Middle frontal gyrus (tissue), 1 donor: ENCODE data around the gene TMCC3.
A peak's percentile ranks its signal among the peaks of the same experiment; 100 is the strongest.
"Not testable (repeated sequence)": the region's sequence is repeated elsewhere in the genome, so short reads cannot be mapped to it uniquely, and the experiment has no call there.

Experiments
- DNase-seq: peaks from one replicate; pipeline ENCODE4 v3.0.0-alpha.2; 2015; ENCODE audit warnings: low spot score; ENCODE audit errors: extremely low spot score

TMCC3 gene

GRCh38 chr12:94636462-94637085, 13.8 kb downstream of the TMCC3 start:
- no peak for DNase-seq

DNA sequence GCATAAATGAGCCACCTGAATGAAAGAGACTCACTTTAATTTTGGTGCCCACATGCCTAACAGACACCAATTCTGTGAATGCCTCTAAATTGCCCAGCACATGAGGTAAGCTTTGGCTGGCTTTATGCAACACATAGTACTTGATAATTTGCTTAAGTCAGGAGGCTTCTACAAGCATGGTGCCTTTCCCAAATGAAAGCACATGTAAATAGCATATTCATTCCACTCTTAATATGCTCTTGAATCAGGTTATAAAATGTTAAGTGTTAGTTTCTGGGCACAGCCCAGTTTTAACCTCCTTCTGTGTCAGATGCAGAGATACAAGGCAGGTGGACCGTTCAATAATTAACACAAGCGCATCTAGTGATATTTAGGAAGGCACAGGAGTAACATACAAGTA, 15.6 kb downstream of the TMCC3 start:
- no peak for DNase-seq

- DNase-seq, result no peak
Measured at GRCh38 chr12:94633401-94633800, 17.0 kb downstream of the TMCC3 start.

GRCh38 chr12:94631058-94631457, 19.3 kb downstream of the TMCC3 start:
- DNase-seq, result no peak

DNA sequence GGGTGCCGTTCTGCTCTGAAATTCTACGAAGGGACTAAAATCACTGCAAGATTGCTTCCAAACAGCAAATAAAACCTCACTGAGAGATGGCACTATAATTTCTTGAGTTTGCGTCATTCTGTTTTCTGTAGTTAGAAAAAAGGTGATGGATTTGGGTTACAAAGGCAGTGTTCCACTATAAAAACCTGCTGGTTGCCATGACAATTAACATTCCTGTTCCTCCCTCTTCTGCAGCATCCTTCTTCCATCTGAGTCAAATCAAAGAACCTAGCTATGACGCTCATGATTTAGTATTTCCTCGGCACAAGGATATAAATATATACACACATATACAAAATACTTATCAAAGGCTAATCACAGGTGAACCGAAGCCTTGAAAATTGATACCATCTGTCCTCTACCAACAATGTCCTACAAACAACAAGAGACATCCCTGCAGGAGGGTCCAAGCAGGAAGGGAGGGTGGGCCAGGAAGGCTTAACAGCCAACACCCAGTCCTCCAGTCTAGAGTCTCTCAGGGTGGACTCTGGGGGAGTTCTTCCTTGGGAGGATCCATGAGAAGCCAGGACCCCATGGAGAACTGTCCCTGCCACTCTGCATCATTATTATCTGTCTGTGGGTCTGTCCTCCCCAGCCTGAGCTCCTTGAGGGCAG, 21.4 kb downstream of the TMCC3 start:
- DNase-seq, result no peak

GRCh38 chr12:94628369-94628768, 22.0 kb downstream of the TMCC3 start:
- no peak for DNase-seq

DNA sequence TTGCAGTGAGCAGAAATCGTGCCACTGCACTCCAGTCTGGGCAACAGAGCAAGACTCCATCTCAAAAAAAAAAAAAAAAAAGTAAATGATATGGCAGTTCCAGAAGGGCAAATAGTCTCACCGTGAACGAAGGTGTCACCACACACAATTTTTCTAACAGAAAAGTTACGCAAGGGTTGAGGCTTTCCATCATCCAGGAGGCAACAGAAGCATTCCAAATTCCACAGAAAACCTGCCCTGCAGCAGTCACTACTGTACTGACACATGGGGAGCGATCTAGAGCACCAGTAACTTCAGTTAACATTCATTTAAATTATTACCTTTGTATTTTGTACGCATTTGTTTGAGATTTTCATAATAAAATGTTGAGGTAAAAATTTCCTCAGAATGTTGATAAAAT, 24.8 kb downstream of the TMCC3 start:
- DNase-seq, result no peak

DNA sequence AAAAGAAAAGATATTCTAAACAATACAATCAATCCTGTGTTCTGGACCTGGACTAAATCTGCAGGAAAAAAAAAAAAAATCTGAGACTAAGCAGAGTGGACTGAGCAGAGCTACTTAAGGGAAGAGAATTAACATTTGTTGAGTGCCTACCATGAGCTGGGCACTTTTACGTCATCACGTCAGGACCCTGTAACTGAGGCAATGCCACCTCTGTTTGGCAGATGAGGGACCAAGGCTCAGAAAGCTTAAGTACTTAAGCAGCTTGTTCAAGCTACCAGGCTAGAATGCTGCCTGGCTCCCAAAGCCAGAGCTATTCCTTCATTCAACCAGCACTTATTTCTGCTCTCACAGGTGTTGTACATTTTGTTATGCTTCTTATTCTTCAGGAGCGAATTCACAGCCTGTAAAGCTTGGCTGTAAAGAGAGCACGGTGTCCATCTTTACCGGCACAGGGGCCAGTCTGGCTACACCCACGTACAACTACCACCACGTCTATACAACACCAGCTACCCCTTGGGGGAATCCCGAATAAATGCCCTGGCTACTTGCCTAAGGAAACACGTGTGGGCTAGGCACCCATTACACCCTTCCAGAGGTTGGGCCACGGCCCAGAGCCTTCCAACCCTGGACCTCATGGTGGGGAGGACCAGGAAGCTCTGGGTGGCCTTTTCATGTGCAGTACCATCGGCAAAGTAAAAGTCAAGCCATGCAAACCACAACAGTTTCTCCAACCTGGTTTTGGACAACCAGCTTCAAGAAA, 27.0 kb downstream of the TMCC3 start:
- no peak for DNase-seq

GRCh38 chr12:94622475-94622874, 27.9 kb downstream of the TMCC3 start:
- no peak for DNase-seq

- no peak for DNase-seq
Measured at GRCh38 chr12:94621662-94622359, 28.5 kb downstream of the TMCC3 start.

GRCh38 chr12:94620621-94621020, 29.7 kb downstream of the TMCC3 start:
- DNase-seq, result no peak

DNA sequence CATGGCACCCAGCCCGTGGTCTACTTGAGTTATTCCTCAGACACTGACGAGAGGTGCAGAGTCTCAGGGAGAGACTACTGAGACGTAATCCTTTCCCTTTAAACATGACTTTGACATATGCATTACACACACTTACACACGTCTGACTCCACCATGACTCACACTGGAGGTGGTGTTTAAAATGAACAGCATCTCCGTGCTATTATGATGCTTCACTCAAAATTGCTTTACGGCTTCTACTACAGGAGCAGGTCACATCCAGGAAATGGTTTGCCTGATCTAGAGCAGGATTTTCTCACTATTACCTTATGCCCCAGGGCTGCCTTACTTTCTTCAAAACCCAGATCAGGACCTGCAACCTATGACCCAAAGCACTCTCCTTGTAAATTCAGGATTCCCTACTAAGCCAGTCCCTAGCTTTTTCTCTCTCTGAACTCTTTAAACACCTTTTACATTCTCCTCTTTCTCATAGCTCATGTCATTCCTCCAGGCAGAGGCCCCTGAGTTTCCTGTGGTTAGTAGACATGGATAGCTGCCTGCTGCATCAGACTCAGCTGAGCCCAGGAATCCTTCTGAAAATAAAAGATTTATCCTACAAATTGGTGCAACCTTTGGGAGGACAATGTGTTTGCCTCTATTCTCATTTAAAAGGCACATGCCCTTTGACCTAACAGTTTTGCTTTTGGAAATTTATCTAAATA, 31.2 kb downstream of the TMCC3 start:
- no peak for DNase-seq

DNA sequence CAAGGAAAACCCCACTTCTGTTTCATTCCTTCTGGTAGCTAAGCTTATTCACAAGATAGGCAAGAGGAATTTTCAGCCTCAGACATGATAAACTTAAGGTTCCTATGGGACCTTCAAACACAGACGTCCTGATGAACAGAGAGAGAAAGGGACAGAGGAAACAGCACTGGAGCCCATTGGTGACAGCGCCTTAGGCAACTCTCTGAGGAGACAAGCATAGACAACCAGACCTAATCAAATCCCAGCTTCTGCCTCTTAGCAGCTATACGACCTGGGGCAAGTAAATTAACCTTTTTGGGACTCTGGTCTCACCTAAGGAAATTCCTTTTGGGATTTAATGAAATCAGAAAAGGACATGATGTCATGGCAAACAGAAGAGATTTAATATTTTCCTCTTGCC, 33.3 kb downstream of the TMCC3 start:
- DNase-seq, result no peak

- peak; percentile 61 for DNase-seq
Measured at GRCh38 chr12:94616203-94616729, 34.1 kb downstream of the TMCC3 start.

GRCh38 chr12:94615260-94616181, 34.8 kb downstream of the TMCC3 start:
- no peak for DNase-seq

- DNase-seq, result no peak
Measured at GRCh38 chr12:94614288-94614721, 36.1 kb downstream of the TMCC3 start.

DNA sequence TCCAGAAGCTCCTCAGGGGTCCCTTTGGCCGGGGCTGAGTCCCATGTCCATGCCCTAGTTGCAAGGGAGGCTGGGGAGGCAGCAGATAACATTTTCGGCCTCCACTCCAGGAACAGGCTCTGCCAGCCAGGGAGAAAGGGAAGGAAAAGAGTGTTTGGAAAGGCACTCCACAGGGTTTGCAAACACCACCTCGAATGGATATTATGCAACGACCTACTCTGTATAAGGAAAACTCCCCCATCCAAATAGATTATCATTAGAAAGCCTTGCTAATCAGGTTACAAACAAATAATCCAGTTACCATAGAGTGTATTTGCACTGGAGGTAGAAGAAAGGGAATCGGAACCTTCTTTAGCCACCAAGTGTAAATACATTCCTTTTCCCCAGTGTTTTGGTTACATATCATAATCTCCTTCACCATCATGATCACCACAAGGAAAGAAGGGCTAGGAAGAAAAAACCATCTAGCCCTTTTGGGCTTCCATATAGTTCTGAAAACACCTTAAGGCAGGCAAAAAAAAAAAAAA, 40.4 kb downstream of the TMCC3 start:
- DNase-seq, result no peak

GRCh38 chr12:94606810-94607209, 43.5 kb downstream of the TMCC3 start:
- not testable (repeated sequence) for DNase-seq

DNA sequence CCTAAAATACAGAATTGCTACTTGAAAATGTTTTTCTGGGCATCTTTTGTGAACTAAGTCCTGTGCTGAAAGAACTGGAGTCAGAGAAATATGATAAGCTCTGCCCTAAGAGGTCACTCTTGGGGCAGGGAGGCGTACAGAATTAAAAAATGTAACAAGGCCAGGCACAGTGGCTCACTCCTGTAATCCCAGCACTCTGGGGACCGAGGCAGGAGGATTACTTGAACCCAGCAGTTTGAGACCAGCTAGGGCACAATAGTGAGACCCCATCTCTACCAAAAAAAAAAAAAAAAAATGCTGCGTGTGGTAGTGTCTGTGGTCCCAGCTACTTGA, 46.0 kb downstream of the TMCC3 start:
- DNase-seq, result no peak
